GM13977 (cell line): ENCODE measurements around the gene CCDC188.
A peak's percentile ranks its signal among the peaks of the same experiment; 100 is the strongest.

ENCODE experiments used
- DNase-seq: peaks from one replicate; pipeline ENCODE4 v3.0.0; 2012; ENCODE audit warnings: low spot score
- CTCF ChIP-seq: IDR thresholded peaks from 2 replicates; pipeline ENCODE4 v1.5.1; 2012; ENCODE audit warnings: mild to moderate bottlenecking, control low read depth; ENCODE audit not compliant: insufficient read depth; ENCODE audit errors: extremely low read depth, missing control alignments
- in situ Hi-C: fragments of 300-500 bp; cut with MboI; formaldehyde crosslinking; loops from one replicate; pipeline ENCODE4 v1.12.0; 2022; ENCODE audit warnings: low sequenced_read_pairs, low pct_unique_long_range_greater_than_20kb, mixed read lengths, inconsistent platforms; ENCODE audit not compliant: unreplicated experiment

Gene CCDC188

GRCh38 chr22:20131597-20131858 lies 19.3 kb downstream of the CCDC188 start, which contains the start of gene ZDHHC8:
Gene ZDHHC8, plus strand, starts transcription at chr22:20131804. Its CDS starts 144 bp downstream, at chr22:20131948.
- in situ Hi-C loops, result no loop called here
- DNase-seq, result peak; percentile 85

GRCh38 chr22:20130731-20131596 lies 19.9 kb downstream of the CCDC188 start:
- no peak for TF ChIP-seq CTCF
- DNase-seq, result peak; percentile 92
- in situ Hi-C loops, result no loop called here

More at GRCh38 chr22:20131597-20131858, 19.3 kb downstream of the CCDC188 start, which contains the start of gene ZDHHC8:
- no peak for TF ChIP-seq CTCF

- TF ChIP-seq CTCF, result no peak
- no peak for DNase-seq
- in situ Hi-C loops, result no loop called here
Observed at GRCh38 chr22:20130319-20130718, 20.5 kb downstream of the CCDC188 start.

- in situ Hi-C loops, result no loop called here
- no peak for TF ChIP-seq CTCF
- no peak for DNase-seq
Observed at GRCh38 chr22:20129747-20130014, 21.2 kb downstream of the CCDC188 start.

GRCh38 chr22:20128902-20129746 lies 21.7 kb downstream of the CCDC188 start:
- in situ Hi-C loops, result no loop called here
- DNase-seq, result no peak
- peak; percentile 51 for TF ChIP-seq CTCF

GRCh38 chr22:20128619-20128901 lies 22.3 kb downstream of the CCDC188 start:
- DNase-seq, result no peak
- in situ Hi-C loops, result no loop called here
- no peak for TF ChIP-seq CTCF
